Activated CD4-positive, alpha-beta T cell treated with anti-CD3 and anti-CD28 coated beads, Interleukin-2, amount 10 ng/mL, durations not matched to agents 24 days and 14 days (primary cell): Measurements from ENCODE around the gene UNC13B. TPM values are rescaled to one million over a fixed set of nuclear protein-coding genes. Genes with fewer than 3 reads are reported as not detected.

ENCODE experiments used
- total RNA-seq: library from RNA; stranded (reverse); gene quantifications from 2 replicates; pipeline ENCODE4 v1.2.3, GENCODE V29; 2022

The UNC13B gene
- total RNA-seq, 1 donor from 2014 or later = 0.51 TPM

Other genes starting within 250 kb of the UNC13B start
- gene PHF24, start 203.7 kb upstream of the UNC13B start, total RNA-seq = 0.14 and 0.57 TPM in 2 replicates
- gene DNAJB5, start 172.3 kb upstream of the UNC13B start, total RNA-seq = 7.7 and 10.6 TPM in 2 replicates
- gene VCP, start 89.4 kb upstream of the UNC13B start, total RNA-seq = 335 and 343 TPM in 2 replicates
- 114 and 122 TPM in 2 replicates for gene FANCG, start 82.1 kb upstream of the UNC13B start, total RNA-seq
- gene PIGO, start 65.4 kb upstream of the UNC13B start, total RNA-seq = 32.5 and 37.2 TPM in 2 replicates
- gene STOML2, start 58.9 kb upstream of the UNC13B start, total RNA-seq = 258 and 262 TPM in 2 replicates
- 3.7 and 4.7 TPM in 2 replicates for gene ATOSB, start 46.1 kb upstream of the UNC13B start, total RNA-seq